GM18870 (cell line): ENCODE data around the gene DHX38.
A peak's percentile ranks its signal among the peaks of the same experiment; 100 is the strongest.

ENCODE experiments used
- ATAC-seq: cut with Tn5 transposase; IDR thresholded peaks from one replicate; pipeline ENCODE4 v1.9.1; 2021; ENCODE audit warnings: moderate library complexity; ENCODE audit not compliant: unreplicated experiment

Gene DHX38

DNA sequence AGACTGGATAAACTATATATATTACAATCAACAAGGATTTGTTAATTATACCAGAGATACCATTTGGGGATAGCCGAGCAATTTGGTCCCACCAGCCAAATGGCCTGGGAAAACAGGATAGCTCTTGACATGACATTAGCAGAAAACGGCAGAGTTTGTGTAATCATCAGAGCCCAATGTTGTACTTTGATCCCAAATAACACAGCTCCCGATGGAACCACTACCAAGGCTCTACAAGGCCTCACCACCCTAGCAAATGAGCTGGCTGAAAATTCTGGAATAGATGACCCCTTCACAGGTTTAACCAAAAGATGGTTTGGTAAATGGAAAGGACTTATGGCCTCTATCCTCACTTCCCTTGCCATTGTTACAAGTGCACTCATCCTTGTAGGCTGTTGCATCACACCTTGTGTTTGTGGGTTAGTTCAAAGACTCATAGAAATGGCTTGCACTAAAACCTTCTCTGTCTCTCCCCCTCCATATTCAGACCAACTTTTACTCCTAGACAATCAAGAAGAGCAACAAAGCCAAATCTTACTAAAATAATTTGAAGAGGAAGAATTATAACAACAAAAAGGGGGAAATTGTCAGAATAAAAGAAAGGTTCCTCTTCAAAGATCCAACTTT lies 9.8 kb upstream of the DHX38 start:
- ATAC-seq = no peak

GRCh38 chr16:72084445-72084844 lies 9.2 kb upstream of the DHX38 start:
- ATAC-seq = no peak

DNA sequence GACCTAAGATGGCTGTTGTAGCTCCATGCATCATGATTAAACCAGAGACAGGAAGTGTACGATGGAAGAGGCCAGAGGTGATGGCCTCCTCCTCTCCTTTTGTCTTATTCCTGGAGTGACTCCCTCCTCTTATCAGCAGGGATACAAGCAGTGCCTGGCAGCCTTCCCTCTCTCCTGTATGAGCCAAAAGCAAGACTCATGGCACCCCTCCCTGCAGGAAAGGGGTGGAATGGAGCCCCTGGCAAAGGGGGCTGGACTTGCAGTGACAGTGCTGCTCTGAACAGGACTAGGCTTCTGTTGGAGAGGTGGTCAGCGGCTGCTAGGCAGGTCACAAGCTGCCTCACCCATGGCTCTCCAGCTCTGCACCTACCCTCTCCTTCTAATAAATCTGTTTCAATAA lies 8.6 kb upstream of the DHX38 start:
- ATAC-seq = no peak

DNA sequence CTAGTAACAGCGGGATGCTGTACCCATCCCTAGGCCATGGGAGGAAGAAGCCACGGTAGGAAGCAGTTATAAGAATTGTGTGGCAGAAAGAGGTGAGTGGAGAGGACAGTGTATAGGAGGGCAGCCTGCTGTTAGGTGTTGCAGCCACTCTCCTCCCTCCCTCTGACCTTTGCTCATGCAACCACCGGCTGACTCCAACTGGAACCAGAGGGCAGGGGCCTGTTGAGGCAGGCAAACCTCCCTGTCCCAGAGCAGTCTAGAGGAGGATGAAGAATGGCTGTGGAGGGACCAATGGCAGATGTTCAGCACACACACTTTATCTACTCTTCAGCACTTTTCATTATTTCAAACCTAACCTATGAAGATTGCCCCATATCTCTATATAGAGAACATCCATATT lies 2.4 kb upstream of the DHX38 start:
- no peak for ATAC-seq

DNA sequence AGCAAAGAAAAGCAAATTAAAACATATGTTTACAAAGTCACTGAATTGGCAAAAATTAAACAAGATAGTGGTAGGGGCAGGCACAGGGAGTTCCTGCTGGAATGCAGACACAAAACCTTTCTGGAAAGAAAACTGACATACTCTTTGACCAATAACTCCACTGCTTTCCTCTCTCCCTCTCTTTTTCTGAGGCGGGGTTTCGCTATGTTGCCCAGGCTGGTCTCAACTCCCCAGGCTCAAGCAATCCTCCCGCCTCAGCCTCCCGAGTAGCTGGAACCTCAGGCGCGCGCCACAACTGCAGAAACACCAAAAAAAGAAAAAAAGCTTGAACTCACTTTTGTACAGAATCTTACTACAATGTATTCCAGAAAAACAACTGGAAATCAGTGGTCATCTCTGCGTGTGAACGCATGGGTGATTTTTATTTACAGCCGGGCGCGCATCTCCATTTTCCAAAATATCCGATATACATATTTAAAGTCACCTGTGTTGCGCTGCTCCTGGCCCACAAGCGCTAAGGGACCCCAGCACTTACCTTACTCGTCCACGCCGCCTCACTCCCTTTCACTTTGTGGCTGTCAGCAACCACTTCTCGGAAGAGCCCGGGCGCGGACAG lies 707 bp upstream of the DHX38 start:
- no peak for ATAC-seq

- ATAC-seq = no peak
These were observed 591 bp downstream of the DHX38 start for GRCh38 chr16:72094266-72094610.

DNA sequence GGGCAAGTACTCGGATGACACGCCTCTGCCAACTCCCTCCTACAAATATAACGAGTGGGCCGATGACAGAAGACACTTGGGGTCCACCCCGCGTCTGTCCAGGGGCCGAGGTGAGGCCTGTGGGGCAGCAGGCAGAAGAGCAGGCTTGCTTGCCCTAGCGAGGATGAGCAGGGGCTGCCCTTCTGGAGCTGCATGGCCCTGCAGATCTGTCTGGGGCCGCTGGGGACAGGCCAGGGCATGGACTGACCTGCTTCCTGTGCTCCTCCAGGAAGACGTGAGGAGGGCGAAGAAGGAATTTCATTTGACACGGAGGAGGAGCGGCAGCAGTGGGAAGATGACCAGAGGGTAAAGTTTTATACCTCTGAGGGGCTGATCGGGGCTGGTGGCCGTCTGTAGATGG lies 5.3 kb downstream of the DHX38 start:
- ATAC-seq = no peak

GRCh38 chr16:72099377-72099818 lies 5.8 kb downstream of the DHX38 start:
- peak; percentile 77 for ATAC-seq

GRCh38 chr16:72101195-72101594 lies 7.5 kb downstream of the DHX38 start:
- ATAC-seq = no peak

DNA sequence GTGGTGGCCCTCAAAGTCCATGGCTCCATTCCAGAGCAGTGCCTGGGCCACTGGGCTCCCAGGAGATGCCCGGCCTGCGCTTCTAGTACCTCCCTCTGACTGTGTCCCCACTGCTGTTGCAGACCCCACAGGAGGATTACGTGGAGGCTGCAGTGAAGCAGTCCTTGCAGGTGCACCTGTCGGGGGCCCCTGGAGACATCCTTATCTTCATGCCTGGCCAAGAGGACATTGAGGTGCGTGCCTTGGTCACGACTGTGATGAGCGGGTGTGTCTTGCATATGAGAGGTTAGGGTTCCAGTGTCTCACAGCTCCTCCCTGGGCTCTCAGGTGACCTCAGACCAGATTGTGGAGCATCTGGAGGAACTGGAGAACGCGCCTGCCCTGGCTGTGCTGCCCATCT lies 11.3 kb downstream of the DHX38 start:
- ATAC-seq = no peak

DNA sequence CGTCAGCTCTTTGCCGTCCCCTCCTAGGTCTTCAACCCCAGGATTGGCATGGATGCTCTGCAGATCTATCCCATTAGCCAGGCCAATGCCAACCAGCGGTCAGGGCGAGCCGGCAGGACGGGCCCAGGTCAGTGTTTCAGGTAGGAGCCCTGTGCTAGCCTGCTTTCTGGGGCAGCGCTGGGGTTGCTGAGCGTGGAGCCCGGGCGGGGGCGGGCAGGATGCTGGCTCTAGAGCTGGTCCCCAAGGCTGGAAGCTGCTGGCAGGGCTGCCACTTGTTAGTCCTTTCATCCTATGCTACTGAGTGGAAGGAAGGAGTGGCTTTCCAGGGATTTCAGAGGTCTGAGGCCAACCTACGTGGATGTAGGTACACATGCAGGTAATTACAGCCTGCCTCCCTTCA lies 12.3 kb downstream of the DHX38 start:
- no peak for ATAC-seq

- no peak for ATAC-seq
These were observed 13.7 kb downstream of the DHX38 start for GRCh38 chr16:72107371-72107770.

DNA sequence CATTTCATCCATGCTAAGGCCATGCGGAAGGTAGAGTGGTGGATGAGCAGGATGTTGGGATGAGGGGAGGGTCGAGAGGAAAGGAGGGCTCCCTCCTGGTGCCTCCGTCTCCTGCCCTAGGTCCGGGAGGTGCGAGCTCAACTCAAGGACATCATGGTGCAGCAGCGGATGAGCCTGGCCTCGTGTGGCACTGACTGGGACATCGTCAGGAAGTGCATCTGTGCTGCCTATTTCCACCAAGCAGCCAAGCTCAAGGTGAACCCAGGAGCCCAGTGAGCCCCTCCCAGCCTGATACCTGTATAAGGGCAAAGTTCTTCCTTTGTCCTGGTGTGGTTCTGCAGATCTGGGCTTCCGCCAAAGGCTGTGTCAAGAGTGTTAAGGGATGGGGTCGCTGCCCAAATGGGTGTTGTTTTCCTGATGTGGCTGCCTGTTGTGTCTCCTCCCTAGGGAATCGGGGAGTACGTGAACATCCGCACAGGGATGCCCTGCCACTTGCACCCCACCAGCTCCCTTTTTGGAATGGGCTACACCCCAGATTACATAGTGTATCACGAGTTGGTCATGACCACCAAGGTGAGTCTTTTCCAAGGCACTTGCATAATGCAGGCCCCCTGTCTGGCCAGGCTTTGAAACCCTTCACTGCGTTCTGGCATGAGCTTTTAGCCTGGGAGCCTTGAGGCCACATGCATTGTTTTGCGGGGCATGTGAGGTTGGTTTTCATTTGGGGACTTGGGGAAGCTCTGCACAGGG lies 14.9 kb downstream of the DHX38 start:
- ATAC-seq = no peak

DNA sequence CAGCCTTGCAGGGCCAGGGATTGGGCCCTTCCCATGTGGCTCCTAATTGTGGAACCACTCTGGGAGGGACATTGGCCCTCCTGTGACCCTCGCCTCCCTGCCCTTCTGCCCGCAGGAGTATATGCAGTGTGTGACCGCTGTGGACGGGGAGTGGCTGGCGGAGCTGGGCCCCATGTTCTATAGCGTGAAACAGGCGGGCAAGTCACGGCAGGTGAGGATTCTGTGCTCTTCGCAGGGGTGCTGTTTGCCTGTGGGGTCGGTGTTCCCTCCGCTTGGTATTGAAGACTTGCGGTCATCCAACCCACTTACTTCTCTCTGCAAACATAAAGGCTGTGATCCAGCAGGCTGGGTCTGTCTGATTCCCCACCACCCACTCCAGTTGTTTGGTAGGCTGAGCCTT lies 15.7 kb downstream of the DHX38 start:
- ATAC-seq = no peak

- ATAC-seq = no peak
These were observed 16.4 kb downstream of the DHX38 start for GRCh38 chr16:72109966-72110530.

DNA sequence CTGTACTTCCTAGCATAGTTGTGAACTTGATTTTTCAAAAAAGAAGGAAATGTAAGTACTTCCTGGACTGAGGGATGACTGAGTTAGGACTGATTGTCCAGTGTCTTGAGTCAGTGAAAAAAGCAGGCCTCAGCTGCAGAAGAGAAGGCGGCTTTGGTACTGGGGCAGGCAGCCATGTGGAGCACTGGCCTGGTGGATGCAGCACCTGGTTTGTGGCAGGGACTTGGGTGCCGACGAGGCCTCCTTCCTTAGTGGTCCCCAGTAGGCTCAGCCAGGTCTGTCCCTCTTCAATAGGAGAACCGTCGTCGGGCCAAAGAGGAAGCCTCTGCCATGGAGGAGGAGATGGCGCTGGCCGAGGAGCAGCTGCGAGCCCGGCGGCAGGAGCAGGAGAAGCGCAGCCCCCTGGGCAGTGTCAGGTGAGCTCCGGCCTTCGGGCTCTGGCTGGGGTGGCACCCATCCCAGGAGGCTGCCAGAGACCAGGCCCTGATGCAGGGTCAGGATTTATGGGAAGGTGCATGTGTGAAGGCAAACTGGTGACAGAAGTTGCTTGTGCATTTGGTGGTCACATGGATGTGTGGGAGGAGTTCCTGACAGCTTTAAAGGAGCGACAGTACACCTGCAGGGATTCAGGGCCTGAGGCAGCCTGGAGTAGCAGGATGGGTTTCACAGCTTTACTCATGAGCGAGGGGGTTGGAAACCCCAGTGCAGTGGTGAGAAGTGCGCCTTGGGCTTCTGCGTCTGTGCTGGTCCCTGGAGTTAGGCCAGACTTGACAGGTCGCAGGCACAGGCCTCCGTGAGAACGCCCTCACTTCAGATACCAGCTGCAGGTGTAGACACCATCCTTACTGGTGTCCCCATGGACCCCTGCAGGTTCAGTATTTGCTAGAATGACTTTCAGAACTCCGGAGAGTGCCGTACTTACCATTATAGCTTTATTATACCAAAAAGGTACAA lies 17.3 kb downstream of the DHX38 start:
- no peak for ATAC-seq

GRCh38 chr16:72111657-72112451 lies 18.2 kb downstream of the DHX38 start:
- no peak for ATAC-seq

- no peak for ATAC-seq
These were observed 18.8 kb downstream of the DHX38 start for GRCh38 chr16:72112452-72112792.

- ATAC-seq = no peak
These were observed 19.4 kb downstream of the DHX38 start for GRCh38 chr16:72112906-72113615.

DNA sequence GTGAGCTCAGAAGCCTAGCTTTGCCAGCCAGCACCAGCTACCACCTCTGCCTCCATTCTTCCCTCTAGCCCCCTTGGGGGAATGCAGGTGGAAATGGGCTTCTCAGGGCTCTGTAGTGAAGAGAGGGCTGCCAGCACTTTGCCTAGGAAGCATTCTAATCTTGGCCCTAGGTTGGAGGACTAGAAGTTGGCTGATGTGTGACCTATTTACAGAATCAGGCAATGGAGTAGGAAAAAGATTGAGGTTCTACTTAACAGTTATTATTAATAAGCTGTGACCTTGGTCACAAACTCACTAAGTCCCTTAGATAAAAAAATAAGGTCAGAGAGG lies 19.9 kb downstream of the DHX38 start:
- ATAC-seq = no peak
